ENCODE data around the gene MYOCOS. TPM values are rescaled to one million over a fixed set of nuclear protein-coding genes. Genes with fewer than 3 reads are reported as not detected.

Gene MYOCOS
- total RNA-seq, 1 experiment from 2014 or later = not detected

DNA sequence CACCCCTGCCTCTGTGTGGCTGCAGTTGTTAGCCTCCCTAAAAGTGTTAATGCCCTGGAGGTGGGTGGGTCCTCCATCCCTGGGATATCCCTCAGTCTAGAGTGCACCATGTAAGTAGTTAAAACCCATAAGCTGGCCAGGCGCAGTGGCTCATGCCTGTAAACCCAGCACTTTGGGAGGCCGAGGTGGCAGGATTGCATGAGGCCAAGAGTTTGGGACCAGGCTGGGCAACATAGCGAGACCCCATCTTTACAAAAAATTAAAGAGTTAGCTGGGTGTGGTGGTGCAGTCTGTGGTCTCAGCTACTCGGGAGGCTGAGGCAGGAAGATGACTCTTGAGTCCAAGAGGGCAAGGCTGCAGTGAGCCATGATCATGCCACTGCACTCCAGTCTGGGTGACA is 20.2 kb downstream of the MYOCOS start:
- no peaks in the 10 kb centered on the region for H3K79me2 ChIP-seq (ENCODE audit: low read depth)
- no peaks in the 10 kb centered on the region for H3K27me3 ChIP-seq (ENCODE audit: insufficient read depth, low read depth)
- DNase-seq = no peak
- H3K4me2 ChIP-seq = no peak overlapping the region
- no peak for TF ChIP-seq EZH2 (IDR thresholded peaks at IDR 0.05; ENCODE audit: low read depth)
- TF ChIP-seq, protein P1, sequence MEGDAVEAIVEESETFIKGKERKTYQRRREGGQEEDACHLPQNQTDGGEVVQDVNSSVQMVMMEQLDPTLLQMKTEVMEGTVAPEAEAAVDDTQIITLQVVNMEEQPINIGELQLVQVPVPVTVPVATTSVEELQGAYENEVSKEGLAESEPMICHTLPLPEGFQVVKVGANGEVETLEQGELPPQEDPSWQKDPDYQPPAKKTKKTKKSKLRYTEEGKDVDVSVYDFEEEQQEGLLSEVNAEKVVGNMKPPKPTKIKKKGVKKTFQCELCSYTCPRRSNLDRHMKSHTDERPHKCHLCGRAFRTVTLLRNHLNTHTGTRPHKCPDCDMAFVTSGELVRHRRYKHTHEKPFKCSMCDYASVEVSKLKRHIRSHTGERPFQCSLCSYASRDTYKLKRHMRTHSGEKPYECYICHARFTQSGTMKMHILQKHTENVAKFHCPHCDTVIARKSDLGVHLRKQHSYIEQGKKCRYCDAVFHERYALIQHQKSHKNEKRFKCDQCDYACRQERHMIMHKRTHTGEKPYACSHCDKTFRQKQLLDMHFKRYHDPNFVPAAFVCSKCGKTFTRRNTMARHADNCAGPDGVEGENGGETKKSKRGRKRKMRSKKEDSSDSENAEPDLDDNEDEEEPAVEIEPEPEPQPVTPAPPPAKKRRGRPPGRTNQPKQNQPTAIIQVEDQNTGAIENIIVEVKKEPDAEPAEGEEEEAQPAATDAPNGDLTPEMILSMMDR (conservative IDR thresholded peaks at IDR 0.05) = no peak
- intact Hi-C loops (cut with micrococcal nuclease; ENCODE audit: unreplicated experiment) = loop anchor here (10.0 kb wide), 1 partner anchor 773 kb away; no protein-coding TSS in a partner anchor
- no peaks in the 10 kb centered on the region for H3K36me3 ChIP-seq (ENCODE audit: low read depth)
- POLR2A ChIA-PET (ENCODE audit: unreplicated experiment) = interaction anchor here (0.6 kb wide), 1 partner anchor 94 kb away, joined by 6 read pairs; no protein-coding TSS in a partner anchor
- no peaks in the 10 kb centered on the region for H3F3A ChIP-seq (ENCODE audit: insufficient read depth, low read depth)
- no peak overlapping the region for H3K4me3 ChIP-seq
- no peaks in the 10 kb centered on the region for H3K4me1 ChIP-seq (replicated peaks; ENCODE audit: insufficient read depth)
- H2AFZ ChIP-seq = no peak overlapping the region
- H3K27ac ChIP-seq = no peak overlapping the region
- CTCF ChIA-PET = no interaction called here
- H3K9me3 ChIP-seq (ENCODE audit: insufficient read depth, low read depth) = no peaks in the 10 kb centered on the region
- BruUV-seq (replicated peaks) = no TSS peak
- no peaks in the 10 kb centered on the region for H4K20me1 ChIP-seq (ENCODE audit: insufficient read depth)
- no peaks in the 10 kb centered on the region for H3K9me2 ChIP-seq (ENCODE audit: insufficient read depth)

DNA sequence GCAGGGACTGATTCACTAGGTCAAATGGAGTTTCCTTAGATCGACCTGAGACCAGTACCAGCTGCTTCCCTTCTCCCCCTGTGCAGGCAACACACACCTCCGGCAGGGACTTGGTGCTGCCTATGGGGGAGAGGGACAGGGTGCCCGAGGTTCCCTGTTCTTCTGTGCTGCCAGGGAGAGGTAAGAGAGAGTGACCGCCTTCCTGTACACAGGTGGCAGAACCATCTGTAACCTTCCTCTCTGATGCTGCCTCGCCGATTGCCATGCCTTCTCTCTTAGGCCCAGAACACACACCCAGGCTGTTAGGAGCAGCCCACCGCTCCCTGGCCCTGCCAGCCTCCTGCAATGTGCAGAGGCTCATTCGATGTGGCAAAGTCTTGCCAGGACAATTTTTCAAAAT is 21.1 kb downstream of the MYOCOS start:
- CTCF ChIA-PET = no interaction called here
- intact Hi-C loops (cut with micrococcal nuclease; ENCODE audit: unreplicated experiment) = loop anchor here (10.0 kb wide), 1 partner anchor 772 kb away; no protein-coding TSS in a partner anchor

GRCh38 chr1:171644805-171645483 is 22.9 kb downstream of the MYOCOS start:
- peak overlapping the region; percentile 78; the same call in 1 of the 2 replicates for H2AFZ ChIP-seq

More for the DNA sequence above, 21.1 kb downstream of the MYOCOS start:
- no peak overlapping the region for H3K27ac ChIP-seq
- no peak overlapping the region for H3K4me3 ChIP-seq
- no peaks in the 10 kb centered on the region for H3K36me3 ChIP-seq (ENCODE audit: low read depth)
- no peaks in the 10 kb centered on the region for H3K9me3 ChIP-seq (ENCODE audit: insufficient read depth, low read depth)
- H3F3A ChIP-seq (ENCODE audit: insufficient read depth, low read depth) = no peaks in the 10 kb centered on the region
- DNase-seq = no peak
- H3K9me2 ChIP-seq (ENCODE audit: insufficient read depth) = no peaks in the 10 kb centered on the region
- BruUV-seq (replicated peaks) = no TSS peak
- TF ChIP-seq, protein P1 (conservative IDR thresholded peaks at IDR 0.05) = no peak
- TF ChIP-seq EZH2 (IDR thresholded peaks at IDR 0.05; ENCODE audit: low read depth) = no peak
- H3K79me2 ChIP-seq (ENCODE audit: low read depth) = no peaks in the 10 kb centered on the region
- H3K4me2 ChIP-seq = no peak overlapping the region
- H3K27me3 ChIP-seq (ENCODE audit: insufficient read depth, low read depth) = no peaks in the 10 kb centered on the region
- no peaks in the 10 kb centered on the region for H3K4me1 ChIP-seq (replicated peaks; ENCODE audit: insufficient read depth)
- H4K20me1 ChIP-seq (ENCODE audit: insufficient read depth) = no peaks in the 10 kb centered on the region
- POLR2A ChIA-PET (ENCODE audit: unreplicated experiment) = no interaction called here
- H2AFZ ChIP-seq = no peak overlapping the region

More at GRCh38 chr1:171644805-171645483, 22.9 kb downstream of the MYOCOS start:
- POLR2A ChIA-PET (ENCODE audit: unreplicated experiment) = interaction anchor here (0.6 to 1.0 kb wide), 2 partner anchors 71 to 336 kb away, joined by 5 to 10 read pairs; no protein-coding TSS in a partner anchor
- Histone ChIP-seq H3K36me3 (ENCODE audit: low read depth) (no peaks in the 10 kb centered on the region), H3K27me3 (ENCODE audit: insufficient read depth, low read depth) (no peaks in the 10 kb centered on the region), H3K4me1 (replicated peaks; ENCODE audit: insufficient read depth) (no peaks in the 10 kb centered on the region), H3K79me2 (ENCODE audit: low read depth) (no peaks in the 10 kb centered on the region), H3K9me3 (ENCODE audit: insufficient read depth, low read depth) (no peaks in the 10 kb centered on the region), H3K4me3 (no peak overlapping the region), H4K20me1 (ENCODE audit: insufficient read depth) (no peaks in the 10 kb centered on the region), H3F3A (ENCODE audit: insufficient read depth, low read depth) (no peaks in the 10 kb centered on the region), H3K4me2 (peak overlapping the region; percentile 63), H3K27ac (no peak overlapping the region), H3K9me2 (ENCODE audit: insufficient read depth) (no peaks in the 10 kb centered on the region)
- intact Hi-C loops (cut with micrococcal nuclease; ENCODE audit: unreplicated experiment) = loop anchor here (1.0 to 10.0 kb wide), 6 partner anchors 71 to 770 kb away; partner anchors contain the start of gene METTL13
- TF ChIP-seq, protein P1 (conservative IDR thresholded peaks at IDR 0.05) = peak; percentile 86
- no peak for TF ChIP-seq EZH2 (IDR thresholded peaks at IDR 0.05; ENCODE audit: low read depth)
- CTCF ChIA-PET = interaction anchor here (0.5 to 2.3 kb wide), 10 partner anchors 10 to 755 kb away, joined by 3 to 17 read pairs (median 4); no protein-coding TSS in a partner anchor
- DNase-seq = peak; percentile 70 to 75
- BruUV-seq (replicated peaks) = no TSS peak

Data from PC-9 (cell line).